C4-2B (cell line): ENCODE measurements around the gene PARD3B.

Source experiments
- H3K27ac ChIP-seq: fragments of 450-650 bp; 2 replicates; pipeline ENCODE4 v1.5.1; 2017
- ZFX ChIP-seq: fragments of 450-650 bp; IDR thresholded peaks from 2 replicates; pipeline ENCODE4 v1.6.1; 2017
- TF ChIP-seq, protein P1 (sequence below): fragments of 450-650 bp; conservative IDR thresholded peaks from 2 replicates; pipeline ENCODE4 v1.5.1; 2017; ENCODE audit warnings: mild to moderate bottlenecking

PARD3B gene, protein sequence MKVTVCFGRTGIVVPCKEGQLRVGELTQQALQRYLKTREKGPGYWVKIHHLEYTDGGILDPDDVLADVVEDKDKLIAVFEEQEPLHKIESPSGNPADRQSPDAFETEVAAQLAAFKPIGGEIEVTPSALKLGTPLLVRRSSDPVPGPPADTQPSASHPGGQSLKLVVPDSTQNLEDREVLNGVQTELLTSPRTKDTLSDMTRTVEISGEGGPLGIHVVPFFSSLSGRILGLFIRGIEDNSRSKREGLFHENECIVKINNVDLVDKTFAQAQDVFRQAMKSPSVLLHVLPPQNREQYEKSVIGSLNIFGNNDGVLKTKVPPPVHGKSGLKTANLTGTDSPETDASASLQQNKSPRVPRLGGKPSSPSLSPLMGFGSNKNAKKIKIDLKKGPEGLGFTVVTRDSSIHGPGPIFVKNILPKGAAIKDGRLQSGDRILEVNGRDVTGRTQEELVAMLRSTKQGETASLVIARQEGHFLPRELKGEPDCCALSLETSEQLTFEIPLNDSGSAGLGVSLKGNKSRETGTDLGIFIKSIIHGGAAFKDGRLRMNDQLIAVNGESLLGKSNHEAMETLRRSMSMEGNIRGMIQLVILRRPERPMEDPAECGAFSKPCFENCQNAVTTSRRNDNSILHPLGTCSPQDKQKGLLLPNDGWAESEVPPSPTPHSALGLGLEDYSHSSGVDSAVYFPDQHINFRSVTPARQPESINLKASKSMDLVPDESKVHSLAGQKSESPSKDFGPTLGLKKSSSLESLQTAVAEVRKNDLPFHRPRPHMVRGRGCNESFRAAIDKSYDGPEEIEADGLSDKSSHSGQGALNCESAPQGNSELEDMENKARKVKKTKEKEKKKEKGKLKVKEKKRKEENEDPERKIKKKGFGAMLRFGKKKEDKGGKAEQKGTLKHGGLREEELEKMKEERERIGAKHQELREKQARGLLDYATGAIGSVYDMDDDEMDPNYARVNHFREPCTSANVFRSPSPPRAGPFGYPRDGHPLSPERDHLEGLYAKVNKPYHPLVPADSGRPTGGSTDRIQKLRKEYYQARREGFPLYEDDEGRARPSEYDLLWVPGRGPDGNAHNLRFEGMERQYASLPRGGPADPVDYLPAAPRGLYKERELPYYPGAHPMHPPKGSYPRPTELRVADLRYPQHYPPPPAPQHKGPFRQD (N-terminal part only)

DNA sequence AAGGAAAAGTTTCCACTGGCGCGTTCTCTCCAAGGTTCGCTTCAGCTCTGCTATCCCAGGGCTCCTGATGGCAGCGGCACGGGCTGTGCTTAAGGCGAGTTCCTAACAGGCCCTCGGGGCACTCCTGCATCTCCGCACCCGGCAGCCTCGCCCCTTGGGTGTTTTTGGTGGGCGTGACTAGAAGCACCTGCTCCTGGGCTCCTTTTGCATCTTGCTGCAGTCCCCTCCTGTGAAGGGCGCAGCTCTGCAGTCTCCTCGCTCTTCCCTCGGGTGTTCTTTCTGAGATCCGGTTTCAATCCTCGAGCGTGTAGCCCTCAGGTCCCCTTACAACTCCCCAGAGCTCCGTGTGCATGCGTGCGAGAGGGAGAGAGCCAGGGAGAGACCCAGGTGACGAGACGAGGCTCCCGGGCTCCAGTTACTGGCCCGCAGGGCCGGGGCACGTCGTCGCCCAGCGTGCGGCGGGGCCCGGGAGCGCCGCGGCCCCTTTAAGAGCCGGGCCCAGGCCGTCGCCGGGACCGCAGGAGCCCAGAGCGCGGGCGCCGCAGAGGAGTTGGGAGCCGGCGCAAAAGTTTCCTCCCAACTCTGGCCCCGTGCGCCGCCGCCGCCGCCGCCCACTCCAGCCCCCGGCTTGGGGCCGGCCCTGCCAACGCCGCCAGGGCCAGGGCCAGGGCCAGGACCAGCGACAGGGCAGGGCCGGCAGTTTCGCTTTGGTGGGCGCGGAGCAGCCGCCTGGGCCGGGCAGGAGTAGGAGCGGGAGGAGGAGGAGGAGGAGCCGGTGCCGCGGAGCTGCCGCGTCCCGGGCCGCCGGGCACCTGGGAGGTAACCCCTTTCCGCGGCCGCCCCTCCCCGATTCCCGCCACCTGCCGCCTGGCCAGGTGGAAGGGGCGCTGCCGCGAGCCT lies at the start of gene PARD3B:
Gene PARD3B, plus strand, starts transcription at position 515 of the 900 bp plus-strand sequence. CDS start 525 bp downstream, outside the sequence.
- H3K27ac ChIP-seq = peak within 1 kb of the TSS; percentile 72

DNA sequence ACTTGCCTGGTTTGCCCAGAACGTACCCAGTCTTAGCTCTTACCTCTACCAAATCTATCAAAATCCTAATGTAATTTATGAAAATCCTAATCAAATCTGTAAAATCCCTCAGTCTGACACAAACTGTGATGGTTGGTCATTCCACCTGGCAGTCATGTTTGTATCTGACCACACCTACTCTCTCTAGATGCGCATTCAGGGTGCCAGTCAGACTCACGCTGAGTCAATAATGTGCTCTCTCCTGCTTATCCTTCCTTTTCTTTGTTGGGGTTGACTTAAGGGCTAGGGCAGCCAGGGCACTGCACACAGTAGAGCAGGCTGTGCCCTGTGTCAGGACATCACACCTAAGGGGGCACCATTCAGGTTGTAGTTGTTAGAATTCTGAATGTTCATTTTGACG lies 48.5 kb upstream of the PARD3B start:
- no peak for TF ChIP-seq ZFX
- TF ChIP-seq, protein P1, sequence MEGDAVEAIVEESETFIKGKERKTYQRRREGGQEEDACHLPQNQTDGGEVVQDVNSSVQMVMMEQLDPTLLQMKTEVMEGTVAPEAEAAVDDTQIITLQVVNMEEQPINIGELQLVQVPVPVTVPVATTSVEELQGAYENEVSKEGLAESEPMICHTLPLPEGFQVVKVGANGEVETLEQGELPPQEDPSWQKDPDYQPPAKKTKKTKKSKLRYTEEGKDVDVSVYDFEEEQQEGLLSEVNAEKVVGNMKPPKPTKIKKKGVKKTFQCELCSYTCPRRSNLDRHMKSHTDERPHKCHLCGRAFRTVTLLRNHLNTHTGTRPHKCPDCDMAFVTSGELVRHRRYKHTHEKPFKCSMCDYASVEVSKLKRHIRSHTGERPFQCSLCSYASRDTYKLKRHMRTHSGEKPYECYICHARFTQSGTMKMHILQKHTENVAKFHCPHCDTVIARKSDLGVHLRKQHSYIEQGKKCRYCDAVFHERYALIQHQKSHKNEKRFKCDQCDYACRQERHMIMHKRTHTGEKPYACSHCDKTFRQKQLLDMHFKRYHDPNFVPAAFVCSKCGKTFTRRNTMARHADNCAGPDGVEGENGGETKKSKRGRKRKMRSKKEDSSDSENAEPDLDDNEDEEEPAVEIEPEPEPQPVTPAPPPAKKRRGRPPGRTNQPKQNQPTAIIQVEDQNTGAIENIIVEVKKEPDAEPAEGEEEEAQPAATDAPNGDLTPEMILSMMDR = no peak
- no peak overlapping the region for H3K27ac ChIP-seq

More for the DNA sequence above, at the start of gene PARD3B:
- TF ChIP-seq, protein P1 = no peak; the same call in 1 of the 2 replicates
- TF ChIP-seq ZFX = peak; percentile 97

DNA sequence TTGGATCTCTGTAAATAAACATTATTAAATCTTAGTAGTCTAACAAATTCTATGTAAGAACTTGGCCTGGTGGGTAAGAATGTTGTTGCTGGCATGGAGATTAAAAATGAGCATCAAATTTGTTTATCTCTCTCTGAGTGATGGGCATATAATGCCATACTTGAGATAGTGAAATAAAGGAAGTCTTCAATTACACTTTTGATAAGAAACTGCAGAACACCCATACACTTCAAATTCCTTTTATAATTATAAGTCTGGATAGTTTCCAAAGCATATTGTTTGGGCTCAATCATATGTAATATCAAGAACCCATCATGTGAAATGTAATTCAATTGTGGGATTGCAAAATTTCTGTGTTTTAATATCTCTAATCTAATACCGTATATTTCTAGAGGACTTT lies 47.4 kb upstream of the PARD3B start:
- no peak overlapping the region for H3K27ac ChIP-seq
- TF ChIP-seq, protein P1 = no peak

DNA sequence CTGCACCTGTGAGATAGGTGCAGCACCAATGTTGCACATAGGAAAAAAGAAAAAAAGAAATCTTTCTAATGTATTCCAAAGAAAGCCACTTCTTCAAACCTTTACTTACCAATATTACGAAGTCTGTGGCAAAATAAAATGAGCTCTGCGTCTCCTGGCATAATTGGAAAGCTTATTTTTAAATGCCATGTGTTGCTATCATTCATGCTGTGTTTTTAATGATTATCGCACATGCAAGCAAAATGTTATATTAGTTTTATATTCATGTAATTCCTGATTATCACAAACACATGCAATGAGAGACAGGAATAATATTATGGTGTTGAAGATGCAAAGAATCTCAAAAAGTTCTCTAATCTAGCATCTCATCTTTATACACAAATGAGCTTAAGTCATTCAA lies 47.0 kb upstream of the PARD3B start:
- TF ChIP-seq, protein P1 = no peak
- TF ChIP-seq ZFX = no peak
- no peak overlapping the region for H3K27ac ChIP-seq

DNA sequence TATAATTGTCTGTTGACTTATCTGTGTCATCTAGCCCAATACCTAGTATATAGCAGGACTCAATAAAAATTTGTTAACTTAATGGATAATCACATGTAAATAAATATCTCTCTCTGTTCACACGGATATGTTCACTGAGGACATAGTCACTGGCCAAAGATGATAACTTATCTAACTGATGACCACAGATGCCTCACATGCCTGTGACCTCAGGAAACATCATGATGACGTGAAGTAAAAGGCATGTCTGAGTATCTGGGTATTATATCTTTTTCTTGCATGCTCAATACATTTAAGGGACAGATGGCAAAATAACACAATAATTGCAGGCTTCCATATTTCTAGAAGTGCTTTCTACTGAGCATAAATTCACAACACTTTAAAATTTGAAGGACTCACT lies 41.4 kb upstream of the PARD3B start:
- H3K27ac ChIP-seq = no peak overlapping the region
- no peak for TF ChIP-seq ZFX
- TF ChIP-seq, protein P1 = no peak

DNA sequence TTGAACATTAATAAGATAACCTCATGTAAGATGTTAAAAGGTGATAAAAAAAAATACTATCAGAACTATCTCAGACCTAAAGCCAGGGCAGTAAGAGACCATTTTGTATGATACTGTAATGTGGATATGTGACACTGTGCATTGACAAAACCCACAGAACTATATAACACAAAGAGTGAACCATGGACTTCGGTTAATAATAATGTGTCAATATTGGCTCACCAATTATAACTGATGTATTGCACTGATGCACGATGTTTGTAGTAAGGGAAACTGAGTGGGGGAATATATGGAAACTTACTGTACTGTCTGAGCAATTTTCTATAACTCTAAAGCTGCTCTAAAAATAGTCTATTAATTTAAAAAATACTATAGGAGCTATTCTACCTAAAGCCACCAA lies 40.7 kb upstream of the PARD3B start:
- TF ChIP-seq, protein P1 = no peak
- TF ChIP-seq ZFX = no peak
- no peak overlapping the region for H3K27ac ChIP-seq
